HEK293 (cell line): ENCODE data around the gene CDK14.

Source experiments
- CTCF ChIA-PET: fragments of 350-600 bp; formaldehyde crosslinking; extraction: SDS; loops from one replicate; lab custom pipeline; 2021; ENCODE audit warnings: antibody characterized with exemption; lab: Yijun Ruan, JAX
- POLR2A ChIA-PET: fragments of 300-600 bp; formaldehyde crosslinking; extraction: SDS; loops from one replicate; lab custom pipeline; 2020; ENCODE audit warnings: antibody characterized with exemption, inconsistent platforms; lab: Yijun Ruan, JAX
- H3K27ac ChIP-seq: fragments of 200-500 bp; sonication (Bioruptor generic); 2 replicates; pipeline ENCODE4 v1.5.1; 2014; ENCODE audit warnings: low read depth, low read length, control low read depth, inconsistent platforms; ENCODE audit errors: extremely low read depth
- H3K36me3 ChIP-seq, 2 experiments: fragments of 200-500 bp in 1 of 2; sonication (Bioruptor generic) in 1 of 2; 1 replicate in 1 of 2; 2 replicates in 1 of 2; pipeline ENCODE4 v1.5.1; 2014 to 2017; ENCODE audit warnings: inconsistent platforms in 2 of 2, low read length in 2 of 2; ENCODE audit not compliant: control insufficient read depth in 2 of 2, insufficient read depth in 1 of 2
- H3K4me1 ChIP-seq: fragments of 200-500 bp; sonication (Bioruptor generic); 2 replicates; pipeline ENCODE4 v1.5.1; 2014; ENCODE audit warnings: mild to moderate bottlenecking, low read length, inconsistent platforms; ENCODE audit not compliant: control insufficient read depth, insufficient read depth
- H3K4me3 ChIP-seq: 2 replicates; pipeline ENCODE4 v1.5.1; 2011; ENCODE audit warnings: low read depth, mild to moderate bottlenecking, control low read depth, low read length, moderate library complexity
- H3K9me3 ChIP-seq: fragments of 200-500 bp; sonication (Bioruptor generic); 2 replicates; pipeline ENCODE4 v1.5.1; 2014; ENCODE audit warnings: low read depth, low read length, inconsistent platforms; ENCODE audit not compliant: control insufficient read depth, insufficient read depth
- OSR2 ChIP-seq: fragments of 450-650 bp; formaldehyde crosslinking; IDR thresholded peaks from 2 replicates; pipeline ENCODE4 v1.5.1; 2016; ENCODE audit warnings: missing biosample characterization, missing genetic modification characterization
- SP3 ChIP-seq: fragments of 450-650 bp; formaldehyde crosslinking; IDR thresholded peaks from 2 replicates; pipeline ENCODE4 v1.5.1; 2016; ENCODE audit warnings: missing biosample characterization, missing genetic modification characterization
- ZEB2 ChIP-seq: fragments of 450-650 bp; formaldehyde crosslinking; IDR thresholded peaks from 2 replicates; pipeline ENCODE4 v1.5.1; 2016; ENCODE audit warnings: missing biosample characterization, missing genetic modification characterization
- ZFP37 ChIP-seq: fragments of 450-650 bp; formaldehyde crosslinking; IDR thresholded peaks from 2 replicates; pipeline ENCODE4 v1.5.1; 2016; ENCODE audit warnings: missing biosample characterization, missing genetic modification characterization
- ZFP41 ChIP-seq: fragments of 450-650 bp; formaldehyde crosslinking; IDR thresholded peaks from 2 replicates; pipeline ENCODE4 v1.5.1; 2016; ENCODE audit warnings: missing biosample characterization, missing genetic modification characterization, borderline replicate concordance
- ZFP69B ChIP-seq: fragments of 450-650 bp; formaldehyde crosslinking; IDR thresholded peaks from 2 replicates; pipeline ENCODE4 v1.5.1; 2016; ENCODE audit warnings: missing biosample characterization, missing genetic modification characterization
- ZNF157 ChIP-seq: fragments of 450-650 bp; formaldehyde crosslinking; IDR thresholded peaks from 2 replicates; pipeline ENCODE4 v1.5.1; 2016; ENCODE audit warnings: missing biosample characterization, missing genetic modification characterization
- ZNF2 ChIP-seq: fragments of 450-650 bp; formaldehyde crosslinking; IDR thresholded peaks from 2 replicates; pipeline ENCODE4 v1.5.1; 2016; ENCODE audit warnings: missing biosample characterization, missing genetic modification characterization
- ZNF221 ChIP-seq: fragments of 450-650 bp; formaldehyde crosslinking; IDR thresholded peaks from 2 replicates; pipeline ENCODE4 v1.5.1; 2017; ENCODE audit warnings: missing biosample characterization, missing genetic modification characterization, borderline replicate concordance
- ZNF266 ChIP-seq: fragments of 450-650 bp; formaldehyde crosslinking; IDR thresholded peaks from 2 replicates; pipeline ENCODE4 v1.5.1; 2016; ENCODE audit warnings: missing biosample characterization, missing genetic modification characterization, low read depth
- ZNF513 ChIP-seq: fragments of 450-650 bp; IDR thresholded peaks from 2 replicates; pipeline ENCODE4 v1.5.1; 2018; ENCODE audit warnings: missing biosample characterization, missing genetic modification characterization
- ZNF600 ChIP-seq: fragments of 450-650 bp; formaldehyde crosslinking; IDR thresholded peaks from 2 replicates; pipeline ENCODE4 v1.5.1; 2016; ENCODE audit warnings: missing biosample characterization, missing genetic modification characterization
- ZNF624 ChIP-seq: fragments of 450-650 bp; formaldehyde crosslinking; IDR thresholded peaks from 2 replicates; pipeline ENCODE4 v1.5.1; 2017; ENCODE audit warnings: missing biosample characterization, missing genetic modification characterization
- ZNF629 ChIP-seq: fragments of 450-650 bp; formaldehyde crosslinking; IDR thresholded peaks from 2 replicates; pipeline ENCODE4 v1.5.1; 2017; ENCODE audit warnings: missing biosample characterization, missing genetic modification characterization
- ZNF707 ChIP-seq: fragments of 450-650 bp; formaldehyde crosslinking; IDR thresholded peaks from 2 replicates; pipeline ENCODE4 v1.5.1; 2016; ENCODE audit warnings: missing biosample characterization, missing genetic modification characterization
- ZXDB ChIP-seq: fragments of 450-650 bp; formaldehyde crosslinking; IDR thresholded peaks from 2 replicates; pipeline ENCODE4 v1.5.1; 2016; ENCODE audit warnings: missing biosample characterization, missing genetic modification characterization
- TF ChIP-seq, protein P1 (sequence below): fragments of 450-650 bp; formaldehyde crosslinking; IDR thresholded peaks from 2 replicates; pipeline ENCODE4 v1.5.0; 2017; ENCODE audit warnings: missing biosample characterization, missing genetic modification characterization, borderline replicate concordance
- TF ChIP-seq, protein P2 (sequence below): fragments of 450-650 bp; formaldehyde crosslinking; IDR thresholded peaks from 2 replicates; pipeline ENCODE4 v1.5.1; 2017; ENCODE audit warnings: missing biosample characterization, missing genetic modification characterization

The CDK14 gene

DNA sequence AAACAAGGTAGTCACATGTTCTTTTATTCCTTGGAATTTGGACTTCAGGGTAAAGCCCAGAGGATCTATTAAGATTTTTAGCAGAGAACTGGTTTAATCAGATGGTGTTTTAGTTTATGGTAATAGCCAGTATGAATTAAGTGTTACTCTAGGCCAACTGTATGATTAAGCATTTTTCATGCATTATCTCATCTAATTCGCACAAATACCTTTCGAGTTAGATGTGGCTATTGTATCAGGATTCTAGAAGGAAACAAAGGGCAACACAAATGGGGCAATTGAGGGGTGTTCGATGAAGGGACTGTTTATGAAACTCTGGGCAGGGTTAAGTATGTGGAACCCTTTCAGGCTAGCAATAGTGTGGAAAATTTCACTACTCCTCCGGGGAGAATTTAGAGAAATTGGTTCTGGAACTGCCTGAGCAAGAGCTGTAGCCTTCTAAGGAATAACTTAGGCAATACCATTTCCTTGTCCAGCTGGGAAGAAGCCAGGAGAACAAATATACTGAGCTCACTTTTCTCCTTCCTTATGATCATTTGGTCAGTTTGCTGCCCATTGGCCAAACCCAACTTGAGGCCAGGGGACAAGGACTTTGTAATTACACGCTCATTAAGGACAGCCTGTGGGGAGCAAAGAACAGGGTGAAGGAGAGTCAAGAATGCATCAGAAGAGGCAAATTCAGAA, 349.1 kb downstream of the CDK14 start:
- no peak for TF ChIP-seq ZNF157 (tag by site-specific recombination)
- TF ChIP-seq, protein P1, sequence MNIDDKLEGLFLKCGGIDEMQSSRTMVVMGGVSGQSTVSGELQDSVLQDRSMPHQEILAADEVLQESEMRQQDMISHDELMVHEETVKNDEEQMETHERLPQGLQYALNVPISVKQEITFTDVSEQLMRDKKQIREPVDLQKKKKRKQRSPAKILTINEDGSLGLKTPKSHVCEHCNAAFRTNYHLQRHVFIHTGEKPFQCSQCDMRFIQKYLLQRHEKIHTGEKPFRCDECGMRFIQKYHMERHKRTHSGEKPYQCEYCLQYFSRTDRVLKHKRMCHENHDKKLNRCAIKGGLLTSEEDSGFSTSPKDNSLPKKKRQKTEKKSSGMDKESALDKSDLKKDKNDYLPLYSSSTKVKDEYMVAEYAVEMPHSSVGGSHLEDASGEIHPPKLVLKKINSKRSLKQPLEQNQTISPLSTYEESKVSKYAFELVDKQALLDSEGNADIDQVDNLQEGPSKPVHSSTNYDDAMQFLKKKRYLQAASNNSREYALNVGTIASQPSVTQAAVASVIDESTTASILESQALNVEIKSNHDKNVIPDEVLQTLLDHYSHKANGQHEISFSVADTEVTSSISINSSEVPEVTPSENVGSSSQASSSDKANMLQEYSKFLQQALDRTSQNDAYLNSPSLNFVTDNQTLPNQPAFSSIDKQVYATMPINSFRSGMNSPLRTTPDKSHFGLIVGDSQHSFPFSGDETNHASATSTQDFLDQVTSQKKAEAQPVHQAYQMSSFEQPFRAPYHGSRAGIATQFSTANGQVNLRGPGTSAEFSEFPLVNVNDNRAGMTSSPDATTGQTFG (tag by site-specific recombination), result no peak
- TF ChIP-seq ZNF2 (tag by site-specific recombination), result no peak
- no peak for TF ChIP-seq ZFP41
- TF ChIP-seq ZEB2 (tag by site-specific recombination), result no peak
- TF ChIP-seq ZNF221 (tag by site-specific recombination), result no peak
- no peak for TF ChIP-seq ZFP69B
- TF ChIP-seq SP3, result no peak
- TF ChIP-seq ZNF600 (tag by site-specific recombination), result no peak
- H3K4me1 ChIP-seq, result no peaks in the 10 kb centered on the region
- no peak overlapping the region for H3K27ac ChIP-seq
- CTCF ChIA-PET, result interaction anchor here (0.7 kb wide), 1 partner anchor 250 kb away, joined by 3 read pairs; no protein-coding TSS in a partner anchor
- H3K4me3 ChIP-seq, result no peak overlapping the region
- POLR2A ChIA-PET, result no interaction called here
- no peaks in the 10 kb centered on the region for H3K36me3 ChIP-seq
- no peaks in the 10 kb centered on the region for H3K9me3 ChIP-seq

GRCh38 chr7:90946730-90947501, 350.8 kb downstream of the CDK14 start:
- ChIA-PET CTCF (interaction anchor here (0.7 kb wide), 2 partner anchors 668 to 753 kb away, joined by 3 read pairs; no protein-coding TSS in a partner anchor), POLR2A (no interaction called here)
- Histone ChIP-seq H3K4me1 (no peaks in the 10 kb centered on the region), H3K36me3 (no peaks in the 10 kb centered on the region), H3K4me3 (no peak overlapping the region), H3K27ac (no peak overlapping the region), H3K9me3 (no peaks in the 10 kb centered on the region)
- TF ChIP-seq ZNF266 (tag by site-specific recombination) (no peak), OSR2 (tag by site-specific recombination) (no peak), ZNF624 (tag by site-specific recombination) (no peak), ZNF707 (tag by site-specific recombination) (no peak), ZNF629 (tag by site-specific recombination) (no peak), ZFP37 (tag by site-specific recombination) (no peak), ZXDB (tag by site-specific recombination) (no peak), ZNF513 (tag by site-specific recombination) (no peak)
- TF ChIP-seq, protein P2, sequence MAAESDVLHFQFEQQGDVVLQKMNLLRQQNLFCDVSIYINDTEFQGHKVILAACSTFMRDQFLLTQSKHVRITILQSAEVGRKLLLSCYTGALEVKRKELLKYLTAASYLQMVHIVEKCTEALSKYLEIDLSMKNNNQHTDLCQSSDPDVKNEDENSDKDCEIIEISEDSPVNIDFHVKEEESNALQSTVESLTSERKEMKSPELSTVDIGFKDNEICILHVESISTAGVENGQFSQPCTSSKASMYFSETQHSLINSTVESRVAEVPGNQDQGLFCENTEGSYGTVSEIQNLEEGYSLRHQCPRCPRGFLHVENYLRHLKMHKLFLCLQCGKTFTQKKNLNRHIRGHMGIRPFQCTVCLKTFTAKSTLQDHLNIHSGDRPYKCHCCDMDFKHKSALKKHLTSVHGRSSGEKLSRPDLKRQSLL (tag by site-specific recombination), result no peak
- TF ChIP-seq, protein P1 (tag by site-specific recombination), result no peak
